OCI-LY3 (cell line): ENCODE results near the gene NRXN3.

ENCODE experiments used
- H2AFZ ChIP-seq: fragments of 200-600, 300-600 bp; shearing (Covaris generic); 2 replicates; pipeline ENCODE4 v1.6.0; 2014; ENCODE audit warnings: antibody characterized with exemption, low read depth, low read length
- H3K27ac ChIP-seq: fragments of 200-600, 300-600 bp; sonication (generic); 2 replicates; pipeline ENCODE4 v1.5.1; 2014; ENCODE audit warnings: mild to moderate bottlenecking, low read length, moderate library complexity, mixed read lengths
- H3K27me3 ChIP-seq: fragments of 200-600, 300-600 bp; sonication (generic); 2 replicates; pipeline ENCODE4 v1.6.1; 2014; ENCODE audit warnings: low read depth, low read length, mixed read lengths
- H3K36me3 ChIP-seq: fragments of 200-600, 300-600 bp; sonication (generic); replicated peaks from 2 replicates; pipeline ENCODE3; 2014; ENCODE audit warnings: low read depth, low read length, mixed read lengths
- H3K4me1 ChIP-seq: fragments of 300-600, 200-600 bp; sonication (generic); 2 replicates; pipeline ENCODE4 v1.6.1; 2014; ENCODE audit warnings: low read length, mixed read lengths
- H3K4me2 ChIP-seq: fragments of 200-600, 300-600 bp; sonication (generic); 2 replicates; pipeline ENCODE4 v1.6.1; 2014; ENCODE audit warnings: low read length, mixed read lengths
- H3K4me3 ChIP-seq: fragments of 300-600, 200-600 bp; sonication (generic); 2 replicates; pipeline ENCODE4 v1.5.1; 2014; ENCODE audit warnings: antibody characterized with exemption, mild to moderate bottlenecking, low read length, moderate library complexity
- H3K79me2 ChIP-seq: fragments of 300-600, 200-600 bp; shearing (Covaris generic); 2 replicates; pipeline ENCODE4 v1.6.1; 2014; ENCODE audit warnings: mild to moderate bottlenecking, low read length, mixed read lengths
- H3K9ac ChIP-seq: fragments of 300-600, 200-600 bp; shearing (Covaris generic); 2 replicates; pipeline ENCODE4 v1.6.0; 2014; ENCODE audit warnings: mild to moderate bottlenecking, low read length, moderate library complexity
- H3K9me3 ChIP-seq: fragments of 200-600, 300-600 bp; shearing (Covaris generic); 2 replicates; pipeline ENCODE4 v1.6.1; 2014; ENCODE audit warnings: low read length, mixed read lengths; ENCODE audit not compliant: insufficient read depth
- H4K20me1 ChIP-seq: fragments of 200-600, 300-600 bp; sonication (generic); 2 replicates; pipeline ENCODE4 v1.6.1; 2016; ENCODE audit warnings: low read length, mixed read lengths; ENCODE audit not compliant: insufficient read depth
- EZH2phosphoT487 ChIP-seq: fragments of 200-600 bp; shearing (Covaris generic); IDR thresholded peaks from 2 replicates; pipeline ENCODE4 v1.6.1; 2018; ENCODE audit warnings: antibody characterized with exemption, mixed run types, low read depth
- TF ChIP-seq, protein P1 (sequence below): fragments of 200-600, 300-600 bp; sonication (generic); IDR thresholded peaks from 2 replicates; pipeline ENCODE4 v1.5.1; 2014; ENCODE audit warnings: antibody characterized with exemption, low read length, low read depth

Gene NRXN3

GRCh38 chr14:78178971-78179370, 8.8 kb downstream of the NRXN3 start:
- Histone ChIP-seq H2AFZ (no peak overlapping the region), H3K27me3 (peaks cover 18% of the 10 kb centered on the region), H3K9me3 (no peaks in the 10 kb centered on the region)

DNA sequence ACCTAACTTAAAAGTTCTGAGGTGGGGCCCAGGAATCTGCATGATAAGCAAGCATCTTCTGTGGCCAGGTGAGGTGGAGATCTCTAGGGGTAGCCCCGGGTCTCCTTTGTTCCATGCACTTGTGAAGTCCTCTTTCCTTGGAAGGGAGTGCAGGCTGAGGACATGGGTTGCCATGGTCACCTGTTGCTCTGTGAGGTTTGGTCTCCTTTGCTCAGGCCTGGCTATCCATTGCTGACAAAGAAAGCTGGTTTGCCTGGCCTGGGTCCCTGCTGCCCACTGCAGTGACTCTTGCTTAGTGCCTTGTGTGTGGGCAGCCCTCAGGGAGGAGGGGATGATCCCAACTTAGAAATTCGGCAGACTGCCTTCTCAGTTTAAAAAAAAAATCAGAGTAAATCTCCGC, 11.1 kb downstream of the NRXN3 start:
- H3K79me2 ChIP-seq, result no peaks in the 10 kb centered on the region
- no peak for TF ChIP-seq EZH2phosphoT487
- TF ChIP-seq, protein P1, sequence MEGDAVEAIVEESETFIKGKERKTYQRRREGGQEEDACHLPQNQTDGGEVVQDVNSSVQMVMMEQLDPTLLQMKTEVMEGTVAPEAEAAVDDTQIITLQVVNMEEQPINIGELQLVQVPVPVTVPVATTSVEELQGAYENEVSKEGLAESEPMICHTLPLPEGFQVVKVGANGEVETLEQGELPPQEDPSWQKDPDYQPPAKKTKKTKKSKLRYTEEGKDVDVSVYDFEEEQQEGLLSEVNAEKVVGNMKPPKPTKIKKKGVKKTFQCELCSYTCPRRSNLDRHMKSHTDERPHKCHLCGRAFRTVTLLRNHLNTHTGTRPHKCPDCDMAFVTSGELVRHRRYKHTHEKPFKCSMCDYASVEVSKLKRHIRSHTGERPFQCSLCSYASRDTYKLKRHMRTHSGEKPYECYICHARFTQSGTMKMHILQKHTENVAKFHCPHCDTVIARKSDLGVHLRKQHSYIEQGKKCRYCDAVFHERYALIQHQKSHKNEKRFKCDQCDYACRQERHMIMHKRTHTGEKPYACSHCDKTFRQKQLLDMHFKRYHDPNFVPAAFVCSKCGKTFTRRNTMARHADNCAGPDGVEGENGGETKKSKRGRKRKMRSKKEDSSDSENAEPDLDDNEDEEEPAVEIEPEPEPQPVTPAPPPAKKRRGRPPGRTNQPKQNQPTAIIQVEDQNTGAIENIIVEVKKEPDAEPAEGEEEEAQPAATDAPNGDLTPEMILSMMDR, result no peak
- peaks cover 18% of the 10 kb centered on the region for H3K27me3 ChIP-seq
- no peaks in the 10 kb centered on the region for H3K36me3 ChIP-seq
- H3K9ac ChIP-seq, result no peak overlapping the region
- H3K4me3 ChIP-seq, result no peak overlapping the region
- no peaks in the 10 kb centered on the region for H3K9me3 ChIP-seq
- no peak overlapping the region for H2AFZ ChIP-seq
- H3K4me1 ChIP-seq, result no peaks in the 10 kb centered on the region
- no peaks in the 10 kb centered on the region for H4K20me1 ChIP-seq
- H3K4me2 ChIP-seq, result no peak overlapping the region
- no peak overlapping the region for H3K27ac ChIP-seq

More at GRCh38 chr14:78178971-78179370, 8.8 kb downstream of the NRXN3 start:
- H4K20me1 ChIP-seq, result no peaks in the 10 kb centered on the region
- H3K4me1 ChIP-seq, result no peaks in the 10 kb centered on the region
- no peak overlapping the region for H3K27ac ChIP-seq
- H3K79me2 ChIP-seq, result no peaks in the 10 kb centered on the region
- H3K4me3 ChIP-seq, result no peak overlapping the region
- no peak overlapping the region for H3K9ac ChIP-seq
- TF ChIP-seq, protein P1, result no peak
- no peak for TF ChIP-seq EZH2phosphoT487
- no peaks in the 10 kb centered on the region for H3K36me3 ChIP-seq
- H3K4me2 ChIP-seq, result no peak overlapping the region

- H3K9me3 ChIP-seq, result no peaks in the 10 kb centered on the region
- H3K4me3 ChIP-seq, result no peak overlapping the region
- no peaks in the 10 kb centered on the region for H4K20me1 ChIP-seq
- TF ChIP-seq, protein P1, result no peak
- TF ChIP-seq EZH2phosphoT487, result no peak
- H2AFZ ChIP-seq, result no peak overlapping the region
- no peak overlapping the region for H3K4me2 ChIP-seq
- no peak overlapping the region for H3K9ac ChIP-seq
- no peak overlapping the region for H3K27ac ChIP-seq
- no peaks in the 10 kb centered on the region for H3K36me3 ChIP-seq
- peaks cover 30% of the 10 kb centered on the region for H3K27me3 ChIP-seq
- no peaks in the 10 kb centered on the region for H3K79me2 ChIP-seq
- H3K4me1 ChIP-seq, result no peaks in the 10 kb centered on the region
Measured at GRCh38 chr14:78182722-78183121, 12.5 kb downstream of the NRXN3 start.

DNA sequence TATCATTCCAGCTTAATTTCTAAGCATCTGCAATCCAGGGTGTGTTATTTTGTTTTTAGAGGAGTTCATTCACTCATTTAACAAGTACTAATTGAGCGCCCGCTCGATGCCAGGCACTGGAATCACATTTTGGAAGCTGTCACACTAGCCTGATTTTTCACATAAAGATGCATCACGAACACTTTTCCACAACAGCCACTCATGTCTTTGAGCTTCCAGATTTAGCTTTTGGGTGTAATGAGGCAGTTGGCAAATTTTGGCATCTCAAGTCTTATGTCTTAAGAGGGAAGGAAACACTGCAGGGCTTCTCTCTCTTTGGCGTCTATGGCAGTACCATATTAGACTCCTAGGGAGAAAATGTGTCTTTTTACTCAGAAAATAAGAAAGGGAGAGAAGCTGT, 14.0 kb downstream of the NRXN3 start:
- no peak for TF ChIP-seq EZH2phosphoT487
- TF ChIP-seq, protein P1, result no peak
- no peak overlapping the region for H3K4me2 ChIP-seq

More for the DNA sequence above, 14.0 kb downstream of the NRXN3 start:
- Histone ChIP-seq H3K9ac (no peak overlapping the region), H3K4me1 (no peaks in the 10 kb centered on the region), H2AFZ (no peak overlapping the region), H3K4me3 (no peak overlapping the region), H3K36me3 (no peaks in the 10 kb centered on the region), H4K20me1 (no peaks in the 10 kb centered on the region), H3K9me3 (no peaks in the 10 kb centered on the region), H3K79me2 (no peaks in the 10 kb centered on the region), H3K27me3 (peaks cover 36% of the 10 kb centered on the region), H3K27ac (no peak overlapping the region)
